NAMALWA (cell line): ENCODE data around the gene CEP112.
"Not testable (repeated sequence)": the region's sequence is repeated elsewhere in the genome, so short reads cannot be mapped to it uniquely, and the experiment has no call there.

Experiments
- DNase-seq: peaks from one replicate; pipeline ENCODE4 v3.0.0-alpha.2; 2015; ENCODE audit warnings: low spot score

Gene CEP112

GRCh38 chr17:65823713-65824112 is 368.2 kb downstream of the CEP112 start:
- DNase-seq, result no peak

- DNase-seq, result no peak
Observed at GRCh38 chr17:65820811-65821210, 371.1 kb downstream of the CEP112 start.

DNA sequence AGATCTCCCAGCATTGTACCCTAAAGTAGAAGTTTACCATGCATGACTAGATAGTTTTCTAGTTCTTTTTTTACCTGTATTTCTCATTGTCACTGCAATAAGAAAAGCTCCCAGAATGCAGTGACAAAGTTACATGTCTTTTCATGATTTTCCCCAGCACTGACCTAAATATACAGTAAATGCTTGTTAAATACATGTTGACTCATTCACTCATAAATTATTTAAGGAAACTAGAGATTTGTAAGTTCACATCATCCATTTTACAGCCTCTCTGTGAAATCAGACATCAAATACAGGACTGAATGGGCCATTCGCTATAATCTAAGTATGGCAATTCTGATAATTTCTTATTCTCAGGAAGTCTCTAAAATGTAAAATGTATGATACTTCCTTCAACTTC is 371.6 kb downstream of the CEP112 start:
- DNase-seq, result no peak

GRCh38 chr17:65819810-65820209 is 372.1 kb downstream of the CEP112 start:
- no peak for DNase-seq

DNA sequence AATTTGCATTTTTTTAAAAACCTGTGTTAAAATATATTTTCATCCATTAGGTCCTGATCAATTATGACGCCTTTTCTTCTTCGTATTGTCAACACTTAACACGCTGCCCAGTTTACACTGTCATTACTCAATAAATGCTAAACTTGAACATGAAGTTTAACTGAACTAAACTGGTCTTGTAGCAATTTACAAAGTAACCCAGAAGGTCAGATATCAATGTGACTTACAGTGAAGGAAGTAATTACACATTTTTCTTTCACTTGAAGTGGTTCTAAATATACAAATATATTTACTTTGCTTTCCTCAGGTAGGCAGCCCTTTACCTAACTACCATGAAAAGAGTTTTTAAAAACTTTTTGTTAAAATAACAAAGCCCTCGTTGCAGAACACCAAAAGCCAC is 374.0 kb downstream of the CEP112 start:
- no peak for DNase-seq

- DNase-seq, result no peak
Observed at GRCh38 chr17:65814418-65814817, 377.5 kb downstream of the CEP112 start.

- no peak for DNase-seq
Observed at GRCh38 chr17:65813306-65813705, 378.6 kb downstream of the CEP112 start.

DNA sequence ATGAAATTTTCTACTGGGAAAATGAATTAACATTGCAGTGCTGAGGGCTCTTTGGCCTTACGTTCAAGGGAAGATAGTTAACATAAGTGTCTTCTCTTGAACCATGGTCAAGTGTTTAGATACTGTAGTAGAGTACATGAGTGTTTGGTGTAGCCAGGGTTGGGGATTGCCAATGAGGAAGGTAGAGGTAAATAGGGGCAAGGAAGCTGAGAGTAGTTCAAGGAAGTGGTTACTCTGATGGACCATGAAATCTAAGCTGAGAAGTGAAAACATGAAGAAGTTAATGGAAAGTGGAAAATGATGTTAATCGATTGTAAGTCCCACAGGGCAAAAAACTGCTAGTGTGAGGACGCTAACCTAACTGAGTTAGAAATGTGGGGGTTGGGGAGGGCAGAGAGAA is 380.9 kb downstream of the CEP112 start:
- DNase-seq, result no peak

DNA sequence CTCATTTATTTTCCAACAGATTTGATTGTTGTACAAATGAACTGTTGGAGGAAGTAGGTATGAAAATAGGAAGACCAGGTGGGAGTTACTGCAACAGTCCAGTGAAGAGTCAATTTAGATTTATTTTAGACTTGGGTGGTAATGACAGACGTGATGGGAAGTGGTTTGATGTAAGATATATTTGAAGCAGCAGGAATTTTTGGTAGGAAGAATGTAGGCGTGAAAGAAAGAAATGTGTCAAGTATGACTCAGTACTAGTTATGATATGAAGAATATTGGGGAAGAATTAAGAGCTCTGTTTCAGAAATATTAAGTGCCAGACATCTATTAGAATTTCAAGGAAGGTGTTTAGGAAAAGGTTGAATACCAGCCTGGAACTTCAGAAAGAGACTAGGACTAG is 382.6 kb downstream of the CEP112 start:
- DNase-seq, result no peak

GRCh38 chr17:65808566-65808965 is 383.4 kb downstream of the CEP112 start:
- not testable (repeated sequence) for DNase-seq

- no peak for DNase-seq
Observed at GRCh38 chr17:65807361-65807760, 384.6 kb downstream of the CEP112 start.

- no peak for DNase-seq
Observed at GRCh38 chr17:65801513-65801912, 390.4 kb downstream of the CEP112 start.

GRCh38 chr17:65800655-65801054 is 391.3 kb downstream of the CEP112 start:
- DNase-seq, result no peak

- DNase-seq, result no peak
Observed at GRCh38 chr17:65799869-65800268, 392.1 kb downstream of the CEP112 start.

DNA sequence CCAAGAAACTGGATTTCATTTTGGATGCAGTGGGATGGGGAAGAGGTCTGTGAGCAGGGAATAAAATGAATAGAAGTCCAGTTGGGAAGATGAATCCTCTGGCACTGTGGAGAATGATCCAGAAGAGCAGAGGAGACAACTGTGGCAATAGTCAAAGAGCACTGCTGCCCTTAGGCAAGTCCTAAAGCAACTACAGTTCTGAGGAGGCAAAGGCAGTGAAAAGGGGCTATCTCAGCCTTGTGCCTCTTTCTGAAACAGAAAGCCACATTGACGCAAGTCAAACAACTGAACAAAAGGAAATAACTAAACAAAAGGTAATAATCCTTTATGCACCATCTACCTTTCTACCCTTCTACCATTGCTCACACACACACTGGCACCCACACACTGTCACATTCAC is 392.5 kb downstream of the CEP112 start:
- no peak for DNase-seq

GRCh38 chr17:65797809-65798208 is 394.1 kb downstream of the CEP112 start:
- DNase-seq, result peak; percentile 37

- DNase-seq, result no peak
Observed at GRCh38 chr17:65797101-65797500, 394.8 kb downstream of the CEP112 start.

DNA sequence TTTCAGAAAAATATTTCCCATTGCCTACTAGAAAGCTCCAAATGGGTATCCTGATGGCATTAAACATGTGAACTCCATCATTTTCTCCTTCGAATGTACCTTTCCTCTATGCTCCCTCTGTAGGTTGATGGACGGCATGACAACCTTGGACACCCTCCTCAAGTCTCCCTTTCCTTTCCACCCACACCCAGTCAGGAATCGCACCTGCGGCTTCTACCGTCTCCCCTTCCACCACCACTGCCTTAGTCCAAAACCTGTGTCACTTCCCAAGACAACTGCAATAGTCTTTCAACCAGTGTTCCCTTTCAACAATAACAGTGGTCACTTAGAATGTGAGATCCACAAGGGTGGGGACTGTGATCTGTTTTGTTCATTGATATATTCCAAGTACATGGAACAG is 397.4 kb downstream of the CEP112 start:
- DNase-seq, result peak; percentile 42

DNA sequence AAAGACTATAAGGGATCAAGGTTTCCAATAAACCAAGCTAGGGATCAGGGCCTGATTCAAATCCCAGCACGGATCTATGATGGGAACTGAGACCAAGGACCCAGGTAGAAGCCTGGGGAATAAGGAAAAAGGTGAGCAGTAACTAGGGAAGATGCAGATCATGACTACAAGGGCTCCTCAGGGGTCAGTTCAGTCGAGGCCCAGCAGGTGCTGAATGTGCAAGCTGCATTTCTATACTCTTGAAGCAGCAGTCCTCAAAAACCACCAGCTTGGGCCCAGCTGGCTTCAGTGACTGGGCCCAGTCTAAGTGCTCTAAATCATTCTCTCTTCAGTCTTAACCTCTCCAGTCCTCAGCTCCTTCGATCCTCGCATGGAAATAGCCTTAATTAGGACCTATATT is 401.7 kb downstream of the CEP112 start:
- DNase-seq, result no peak

DNA sequence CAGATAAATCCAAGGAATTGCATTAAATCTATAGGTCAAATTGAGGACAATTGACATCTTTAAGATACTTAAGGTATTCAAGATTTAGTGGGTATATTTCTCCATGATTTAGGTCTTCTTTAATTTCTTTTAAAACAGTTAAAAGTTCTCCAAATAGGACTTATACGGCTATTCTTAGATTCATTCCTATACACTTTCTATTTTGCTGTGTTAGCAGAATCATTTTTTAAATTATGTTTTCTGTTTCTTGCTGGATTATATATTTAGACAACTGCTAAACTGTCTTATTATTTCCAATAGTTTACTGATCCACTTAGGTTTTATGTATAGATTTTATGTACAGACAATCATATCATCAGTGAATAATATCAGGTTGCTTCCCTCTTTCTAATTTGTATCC is 404.4 kb downstream of the CEP112 start:
- no peak for DNase-seq

- no peak for DNase-seq
Observed at GRCh38 chr17:65786479-65786878, 405.5 kb downstream of the CEP112 start.

DNA sequence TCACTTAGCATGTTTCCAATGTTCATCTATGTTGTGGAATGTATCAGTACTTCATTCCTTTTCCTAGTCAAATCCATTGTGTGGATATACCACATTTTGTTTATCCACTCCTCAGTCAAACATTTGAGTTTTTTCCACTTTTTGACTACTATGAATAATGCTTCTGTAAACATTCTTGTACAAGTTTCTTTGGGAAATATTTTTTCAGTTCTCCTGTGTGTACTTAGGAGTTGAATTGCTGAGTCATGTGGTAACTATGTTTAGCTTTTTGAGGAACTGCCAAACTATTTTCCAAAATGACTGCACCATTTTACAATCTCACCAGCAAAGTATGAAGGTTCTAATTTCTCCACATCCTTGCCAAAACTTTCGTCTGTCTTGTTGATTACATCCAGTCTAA is 406.8 kb downstream of the CEP112 start:
- no peak for DNase-seq

DNA sequence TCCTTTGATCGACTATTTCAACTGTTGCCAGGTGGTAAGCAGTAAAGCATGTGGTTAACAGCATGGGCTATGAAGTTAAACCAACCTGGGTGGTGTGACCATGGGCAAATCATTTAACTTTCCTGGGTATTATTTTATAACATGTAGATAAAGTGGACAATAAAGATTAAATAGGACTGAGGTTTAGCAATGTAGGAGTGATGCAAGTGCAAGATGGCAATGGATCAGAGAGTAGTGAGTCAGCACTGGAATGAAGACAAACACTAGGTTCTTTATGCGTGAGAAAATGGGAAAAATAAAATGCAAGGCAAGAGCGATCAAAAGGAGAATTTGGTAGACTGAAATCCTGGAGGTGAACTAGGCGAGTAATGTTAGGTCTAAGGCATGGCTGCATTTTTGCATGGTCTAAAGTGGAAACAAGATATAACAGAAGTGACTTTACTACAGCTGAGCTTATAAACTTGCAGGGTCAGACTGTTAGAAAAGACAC is 408.0 kb downstream of the CEP112 start:
- DNase-seq, result no peak

GRCh38 chr17:65782104-65782706 is 409.7 kb downstream of the CEP112 start:
- not testable (repeated sequence) for DNase-seq

DNA sequence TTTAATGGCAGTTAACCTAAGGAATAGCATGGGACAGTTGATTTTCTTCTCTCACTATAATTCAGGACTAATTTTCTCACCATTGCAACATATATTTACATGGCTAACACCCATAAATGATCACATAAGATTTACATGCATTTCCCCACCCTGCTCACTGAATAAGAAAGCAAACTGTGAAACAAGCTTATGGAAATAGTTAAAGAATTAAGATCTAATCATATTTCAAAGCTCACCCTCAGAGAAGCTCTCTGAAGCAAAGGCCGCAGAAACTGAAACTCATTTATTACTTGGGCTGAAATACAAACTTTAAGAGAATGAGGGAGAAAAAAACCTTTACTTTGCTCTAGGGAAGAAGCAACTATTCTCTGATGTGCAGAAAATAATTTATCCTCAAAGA is 411.8 kb downstream of the CEP112 start:
- no peak for DNase-seq
